Stimulated activated CD8-positive, alpha-beta memory T cell treated with anti-CD3 and anti-CD28 coated beads, Interleukin-2, amount 100 ng/mL, for 1 hour (primary cell): ENCODE measurements around the gene TAGLN3.
A peak's percentile ranks its signal among the peaks of the same experiment; 100 is the strongest.
"Not testable (repeated sequence)": the region's sequence is repeated elsewhere in the genome, so short reads cannot be mapped to it uniquely, and the experiment has no call there.

Experiments used
- DNase-seq, 2 donors: peaks; one replicate each; pipeline ENCODE4 v3.0.0-alpha.2; 2020; ENCODE audit warnings: low read depth in 2 of 2

TAGLN3 gene

DNA sequence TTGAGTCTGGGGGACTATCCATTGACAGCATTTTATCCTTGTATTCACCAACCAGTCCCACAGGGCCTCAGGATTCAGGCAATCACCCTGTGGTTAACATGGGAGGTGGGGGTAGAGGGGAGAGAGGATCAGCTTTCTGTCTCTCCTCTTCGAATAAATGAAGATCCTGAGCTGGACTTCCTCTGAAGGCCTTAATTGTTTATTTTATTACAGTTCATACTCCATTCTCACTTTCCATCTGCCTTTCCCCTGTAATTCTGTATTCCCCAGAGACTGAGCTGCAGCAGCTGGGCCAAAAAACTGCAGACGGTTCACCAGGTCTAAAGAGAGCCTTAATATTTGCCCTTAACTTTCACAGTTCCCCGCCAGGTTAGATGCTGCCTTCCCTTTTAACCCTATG, 11.9 kb downstream of the TAGLN3 start:
- DNase-seq: no peak

DNA sequence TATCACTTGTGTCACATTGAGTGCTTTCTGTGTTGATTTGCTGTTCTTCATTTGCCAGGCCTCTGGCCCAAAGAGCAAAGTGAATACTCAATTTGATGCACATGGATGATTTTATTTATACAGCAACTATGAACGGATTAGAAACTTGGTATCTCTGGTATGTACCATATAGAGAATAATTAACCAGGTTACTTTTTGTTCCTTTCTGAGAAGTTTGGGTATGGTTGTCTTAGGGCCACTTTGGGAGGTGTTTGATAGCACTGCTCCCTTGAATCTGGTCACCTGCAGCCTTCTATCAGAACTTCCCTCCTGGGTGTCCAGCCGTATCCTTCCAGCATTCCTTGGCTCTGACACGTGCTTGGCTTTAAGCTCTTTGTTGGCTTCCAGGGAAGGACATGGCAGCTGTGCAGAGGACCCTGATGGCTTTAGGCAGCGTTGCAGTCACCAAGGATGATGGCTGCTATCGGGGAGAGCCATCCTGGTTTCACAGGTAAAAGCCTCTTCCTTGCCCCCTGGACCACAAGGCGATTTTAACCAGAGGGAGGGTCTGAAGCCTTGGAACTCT, 12.7 kb downstream of the TAGLN3 start:
- DNase-seq: no peak

DNA sequence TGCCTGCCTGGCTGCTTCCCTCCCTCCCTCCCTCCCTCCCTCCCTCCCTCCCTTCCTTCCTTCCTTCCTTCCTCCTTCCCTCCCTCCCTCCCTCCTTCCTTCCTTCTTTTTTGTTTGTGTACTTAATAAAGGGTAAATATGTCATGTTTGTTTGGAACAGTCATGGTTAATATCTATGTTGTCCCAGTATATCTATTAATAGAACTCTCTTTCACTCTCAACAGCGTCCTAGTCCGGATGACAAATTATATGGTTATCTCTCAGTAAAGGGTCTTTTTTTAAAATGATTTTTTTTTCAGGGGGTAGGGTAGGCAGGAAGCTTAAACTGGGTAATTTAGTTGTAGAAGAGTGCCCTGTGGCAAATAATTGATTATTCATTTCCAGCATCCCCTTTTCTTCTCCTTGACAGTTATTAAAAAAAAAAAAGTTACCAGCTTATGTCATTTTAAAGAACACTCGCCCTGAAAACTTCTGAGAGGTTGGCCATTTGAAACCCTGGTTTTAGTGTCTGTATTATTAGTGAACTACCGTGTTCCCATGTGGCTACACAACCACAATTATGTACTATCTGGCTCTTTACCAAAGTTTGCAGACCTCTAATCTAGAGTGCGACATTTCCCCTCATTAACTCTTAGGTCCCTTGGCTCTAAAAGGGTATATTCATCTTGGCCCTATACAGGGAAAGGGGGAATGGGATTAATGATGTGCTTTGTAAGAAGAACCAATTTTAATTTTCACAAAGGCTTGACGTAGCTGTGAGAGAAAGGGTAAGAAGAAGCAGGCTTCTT, 13.7 kb downstream of the TAGLN3 start:
- DNase-seq: no peak

DNA sequence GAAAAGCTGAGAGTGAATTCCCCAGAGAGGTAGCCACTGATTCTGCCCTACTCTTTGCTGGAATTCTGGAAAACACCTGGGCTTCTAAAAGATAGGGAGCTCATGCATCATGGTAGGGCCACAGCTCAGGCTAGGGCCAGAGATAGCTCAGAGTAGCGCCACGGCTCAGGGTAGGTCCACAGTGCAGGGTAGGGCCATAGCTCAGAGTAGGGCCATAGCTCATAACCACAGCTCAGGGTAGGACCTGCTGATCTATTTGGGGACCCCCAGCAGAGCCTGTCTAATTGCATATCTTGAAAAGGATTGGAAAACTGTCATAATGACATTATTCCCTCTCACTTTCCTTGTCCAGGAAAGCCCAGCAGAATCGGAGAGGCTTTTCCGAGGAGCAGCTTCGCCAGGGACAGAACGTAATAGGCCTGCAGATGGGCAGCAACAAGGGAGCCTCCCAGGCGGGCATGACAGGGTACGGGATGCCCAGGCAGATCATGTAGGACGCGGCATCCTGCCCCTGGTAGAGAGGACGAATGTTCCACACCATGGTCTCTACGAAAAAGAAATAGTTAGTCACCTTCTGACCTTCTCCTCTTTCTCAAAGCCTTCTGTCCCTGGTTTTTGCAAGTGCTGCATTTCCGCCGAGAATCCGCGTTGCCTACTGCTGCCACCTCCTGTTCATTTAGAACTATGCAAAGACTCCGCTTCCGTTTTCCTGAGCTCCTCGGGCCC, 14.5 kb downstream of the TAGLN3 start:
- DNase-seq: peak; percentile 16 to 17

DNA sequence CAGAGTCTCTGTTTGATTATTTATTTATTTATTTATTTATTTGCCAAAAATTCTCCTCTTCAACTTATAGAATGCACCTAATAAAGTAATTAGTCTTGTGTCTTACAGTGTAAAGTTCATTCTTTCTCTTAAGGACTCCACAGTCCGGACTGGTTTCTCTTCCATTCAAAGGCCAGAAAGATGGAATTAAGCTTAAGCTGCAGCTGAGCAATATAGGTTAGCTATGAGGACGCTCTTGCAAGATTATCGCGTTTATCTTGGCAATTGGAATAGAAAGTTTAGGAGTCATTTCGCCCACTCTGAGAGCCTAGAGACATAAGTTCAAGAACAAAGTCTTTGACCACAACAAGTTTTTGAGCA, 15.0 kb downstream of the TAGLN3 start:
- no peak for DNase-seq

DNA sequence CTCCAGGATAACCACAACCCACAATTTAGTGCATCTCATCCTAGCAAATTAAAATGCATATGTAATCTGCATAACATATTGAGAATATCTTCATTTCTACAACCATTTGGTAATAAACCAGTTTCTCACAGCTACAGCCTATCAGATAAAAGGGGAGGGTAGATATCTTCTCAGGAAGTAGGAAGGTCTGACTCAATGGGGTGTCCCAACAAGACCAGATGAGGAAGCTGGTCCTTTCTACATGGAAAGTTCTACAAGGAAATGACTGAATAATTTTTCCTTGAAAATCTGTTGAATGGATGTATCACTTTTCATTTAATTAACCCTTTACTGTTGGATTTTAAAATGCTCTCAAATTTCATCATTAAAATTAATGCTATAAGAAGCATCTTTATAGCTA, 18.4 kb downstream of the TAGLN3 start:
- no peak for DNase-seq

DNA sequence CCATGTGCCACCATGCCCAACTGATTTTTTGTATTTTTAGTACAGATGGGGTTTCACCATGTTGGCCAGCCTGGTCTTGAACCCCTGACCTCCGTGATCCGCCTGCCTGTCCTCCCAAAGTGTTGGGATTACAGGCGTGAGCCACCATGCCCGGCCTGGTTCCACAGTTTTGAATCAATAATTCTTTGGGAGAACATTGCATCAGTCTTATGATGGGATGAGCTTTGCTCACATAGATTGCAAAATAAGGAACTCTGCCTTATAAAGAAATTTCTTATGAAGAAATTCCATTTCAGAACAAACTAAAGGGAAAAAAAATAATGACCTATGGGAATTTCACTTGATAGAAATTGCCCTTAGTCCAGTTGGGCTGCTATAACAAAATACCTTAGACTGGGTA, 20.0 kb downstream of the TAGLN3 start:
- DNase-seq: no peak

DNA sequence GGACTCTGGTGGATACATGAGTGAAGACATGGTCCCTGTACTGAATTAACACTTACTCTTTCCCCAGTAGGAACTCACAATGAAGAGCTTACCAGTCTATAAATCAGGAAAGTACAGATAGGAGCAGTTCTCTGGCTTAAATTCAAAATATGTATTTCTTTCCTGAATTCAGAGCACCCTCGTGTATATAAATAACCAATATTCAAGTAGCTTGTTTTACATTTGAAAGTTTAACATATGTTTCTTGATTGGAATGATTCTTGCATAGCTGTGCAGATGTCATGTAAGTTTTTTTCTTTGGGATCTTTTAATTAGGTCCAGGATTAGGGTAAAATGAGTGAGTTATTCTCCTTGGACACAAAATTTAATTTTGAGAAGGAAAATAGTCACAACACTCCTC, 21.0 kb downstream of the TAGLN3 start:
- DNase-seq: no peak

DNA sequence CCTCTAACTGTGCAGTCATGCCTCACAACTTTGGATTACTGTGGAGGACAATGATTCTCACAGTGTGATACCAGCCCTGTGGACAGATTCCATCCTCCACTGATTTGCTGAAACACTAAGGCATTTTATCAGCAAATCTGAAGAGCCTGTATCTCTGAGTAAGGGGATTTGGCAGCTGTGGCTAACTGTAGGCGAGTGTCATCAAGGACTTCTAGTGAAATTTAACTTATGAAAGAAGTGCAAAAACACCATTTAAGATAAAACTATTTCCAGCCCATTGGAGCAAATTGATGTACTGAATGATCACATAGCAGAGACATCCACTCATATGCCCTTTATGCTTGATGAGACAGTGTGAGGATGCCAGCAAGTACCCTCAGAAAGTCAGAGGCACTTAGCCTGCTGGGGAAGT, 22.0 kb downstream of the TAGLN3 start:
- no peak for DNase-seq

DNA sequence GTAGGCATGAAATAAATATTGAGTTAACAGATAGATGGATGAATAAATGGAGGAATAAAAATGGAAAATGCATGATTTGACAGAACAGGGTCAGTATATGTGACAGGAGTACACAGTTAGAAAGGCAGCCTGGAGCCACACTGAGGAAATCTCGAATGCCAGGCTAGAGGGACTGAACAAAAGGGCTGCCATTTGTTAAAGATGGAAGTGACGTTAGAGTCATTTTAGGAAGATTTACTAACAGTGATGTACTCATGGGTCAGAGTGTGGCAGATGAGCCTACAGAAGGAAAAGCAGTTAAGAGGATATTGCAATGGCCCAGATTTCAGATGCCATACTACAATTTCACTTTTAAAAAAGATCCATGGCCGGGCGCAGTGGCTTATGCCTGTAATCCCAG, 28.4 kb downstream of the TAGLN3 start:
- no peak for DNase-seq

DNA sequence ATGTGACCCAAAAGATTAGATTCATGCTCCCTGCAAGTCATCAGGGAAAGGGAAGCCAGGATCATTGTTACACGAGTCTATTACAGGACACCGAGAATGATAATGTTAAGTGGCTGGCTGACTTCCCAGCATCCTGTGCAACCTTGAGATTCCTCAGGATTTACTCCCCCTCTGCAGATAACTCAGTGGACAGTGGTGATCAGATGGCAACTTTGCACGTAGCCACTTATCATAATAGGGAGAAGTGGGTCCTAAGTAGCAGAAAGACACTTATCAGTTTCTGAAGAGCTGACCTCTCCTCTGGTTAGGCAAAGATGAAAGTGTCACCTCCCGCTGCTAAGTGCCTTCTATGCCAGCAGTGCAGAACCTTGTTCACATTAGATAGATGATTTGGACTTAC, 29.1 kb downstream of the TAGLN3 start:
- DNase-seq: no peak

DNA sequence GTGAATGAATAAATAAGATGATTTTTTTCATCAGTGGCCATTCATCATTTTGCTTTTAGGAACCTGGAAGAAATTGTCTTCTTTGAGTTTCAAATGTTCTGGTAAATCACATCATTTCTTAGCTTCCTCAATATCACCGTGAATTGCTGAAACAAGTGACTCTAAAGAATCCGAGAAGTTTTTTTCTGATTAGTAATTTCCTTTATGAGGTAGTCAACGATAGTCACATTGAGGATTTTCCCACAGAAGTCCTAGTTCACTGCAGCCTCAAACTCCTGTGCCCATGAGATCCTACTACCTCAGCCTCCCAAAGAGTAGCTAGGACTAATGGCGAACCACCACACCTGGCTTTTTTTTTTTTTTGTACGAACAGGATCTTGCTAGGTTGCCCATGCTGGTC, 32.2 kb downstream of the TAGLN3 start:
- no peak for DNase-seq

DNA sequence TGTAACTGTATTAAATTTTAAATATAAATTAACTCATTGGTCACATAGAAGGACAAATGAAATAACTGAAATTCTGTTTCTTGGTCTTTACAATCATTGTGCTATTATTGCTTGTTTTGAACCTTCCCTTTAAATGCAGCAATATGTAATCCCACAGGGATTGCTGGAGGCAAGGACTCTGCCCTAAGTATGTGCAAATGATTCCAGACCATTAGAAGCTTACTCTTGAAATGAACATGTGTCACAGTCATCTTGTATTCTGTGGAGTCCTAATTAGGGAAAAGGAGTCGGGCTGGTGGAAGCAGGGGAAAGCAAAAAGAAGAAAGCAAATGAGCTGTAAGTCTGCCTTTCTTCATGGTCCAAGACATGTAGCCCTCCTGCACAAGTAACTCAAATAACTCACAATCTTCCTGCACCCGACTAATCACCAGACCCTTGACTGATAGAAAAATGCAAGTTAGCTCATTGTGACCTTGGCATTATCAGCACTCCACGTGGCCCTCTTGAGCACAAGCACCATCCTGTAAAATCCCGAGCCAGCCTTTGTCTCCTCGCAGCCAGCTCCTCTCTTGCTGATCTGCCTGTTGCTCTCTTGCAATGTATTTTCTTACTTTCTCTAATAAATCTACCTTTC, 33.5 kb downstream of the TAGLN3 start:
- DNase-seq: no peak

DNA sequence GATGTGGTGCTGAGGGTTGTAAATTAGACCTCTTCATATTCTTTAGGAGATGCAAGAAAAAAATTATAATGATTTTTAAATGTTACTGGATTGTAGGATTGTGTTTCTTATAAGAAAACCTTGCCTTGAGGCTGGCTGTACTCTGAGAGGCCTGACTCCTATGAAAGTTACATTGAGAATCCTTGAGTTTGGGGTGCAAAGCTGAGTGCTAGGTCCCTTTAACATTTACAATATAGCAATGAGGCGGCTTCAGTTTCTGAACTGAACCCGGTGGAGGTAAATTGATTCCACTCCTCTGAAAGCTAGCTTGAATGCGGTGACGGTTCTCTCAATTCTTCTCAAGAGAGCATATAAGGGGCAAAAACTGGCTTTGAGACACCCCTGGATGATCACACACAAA, 35.7 kb downstream of the TAGLN3 start, which contains the start of gene TMPRSS7:
TSS of gene TMPRSS7 (plus strand) at position 301 of the 400 bp plus-strand sequence. CDS start 110 bp downstream, outside the sequence.
- no peak for DNase-seq

DNA sequence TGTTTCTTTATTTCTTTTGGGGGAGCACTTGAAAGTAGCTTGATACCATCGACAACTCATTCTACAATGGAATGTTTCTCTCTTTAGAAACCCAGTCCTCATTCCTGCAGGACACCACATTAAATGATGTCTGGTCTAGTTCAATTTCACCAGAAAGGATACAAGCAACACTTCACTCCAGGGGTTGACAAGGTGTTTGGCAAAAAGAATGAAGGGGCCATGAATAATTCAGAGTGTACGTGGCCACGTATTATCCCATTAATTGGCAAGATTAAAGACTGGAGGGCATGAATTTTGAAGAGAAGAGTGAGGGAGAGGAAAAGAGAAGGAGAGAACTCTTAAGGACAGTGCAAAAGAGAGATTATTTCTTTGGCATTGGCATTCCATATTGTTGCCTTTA, 36.5 kb downstream of the TAGLN3 start:
- no peak for DNase-seq

DNA sequence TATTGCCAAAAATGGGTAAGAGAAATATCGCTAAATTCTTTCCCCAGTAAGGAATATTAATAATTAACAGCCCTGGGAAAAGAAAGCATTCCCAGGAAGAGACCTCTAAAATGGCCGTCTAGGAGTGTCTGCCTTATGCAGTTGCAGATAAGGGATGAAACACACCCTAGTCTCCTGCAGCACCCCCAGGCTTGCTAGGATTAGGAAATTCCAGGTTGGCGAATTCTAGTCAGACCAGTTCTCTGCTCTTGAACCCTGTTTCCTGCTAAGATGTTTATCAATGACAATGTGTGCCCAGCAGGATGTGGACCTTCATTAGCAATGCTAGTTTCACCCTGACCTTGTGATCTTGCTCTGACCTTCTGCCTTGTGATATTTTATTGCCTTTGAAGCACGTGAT, 38.5 kb downstream of the TAGLN3 start:
- DNase-seq: not testable (repeated sequence)

DNA sequence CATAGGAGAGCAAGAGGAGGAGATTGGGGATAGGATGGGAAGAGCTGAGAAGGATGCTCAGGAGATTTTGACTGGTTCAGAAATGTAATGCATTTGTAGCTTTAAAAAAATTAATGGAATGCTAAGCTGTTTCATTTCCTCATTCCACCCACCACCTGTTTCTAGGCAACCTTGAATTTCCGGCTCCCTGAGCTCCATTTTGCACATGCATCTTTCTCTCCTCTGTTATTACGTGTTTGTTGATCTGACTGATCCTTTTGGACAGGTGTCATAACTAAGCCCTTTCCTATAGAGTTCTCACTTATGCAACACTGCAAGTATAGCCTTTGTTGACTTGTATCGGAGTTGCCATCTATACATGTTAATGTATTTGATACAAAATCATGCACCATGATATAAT, 40.1 kb downstream of the TAGLN3 start:
- DNase-seq: no peak

DNA sequence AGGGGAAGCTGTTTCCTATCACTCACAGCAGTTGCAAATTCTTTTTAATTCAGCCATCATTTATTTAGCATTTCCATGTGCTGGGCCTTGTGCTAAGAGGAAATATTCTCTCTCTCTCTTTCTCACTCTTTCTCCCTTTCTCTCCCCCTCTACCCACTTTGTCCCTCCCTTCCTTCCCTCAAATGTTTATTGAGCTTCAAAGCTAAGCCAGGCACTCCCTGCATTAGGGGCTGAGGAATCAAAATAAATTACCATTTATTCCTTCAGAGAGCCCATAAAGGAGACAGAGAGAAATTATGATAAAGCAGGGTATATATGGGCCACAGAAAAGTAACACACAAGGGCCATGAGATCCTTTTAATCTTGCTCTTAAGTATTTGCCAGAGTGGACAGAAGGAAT, 42.6 kb downstream of the TAGLN3 start:
- no peak for DNase-seq

DNA sequence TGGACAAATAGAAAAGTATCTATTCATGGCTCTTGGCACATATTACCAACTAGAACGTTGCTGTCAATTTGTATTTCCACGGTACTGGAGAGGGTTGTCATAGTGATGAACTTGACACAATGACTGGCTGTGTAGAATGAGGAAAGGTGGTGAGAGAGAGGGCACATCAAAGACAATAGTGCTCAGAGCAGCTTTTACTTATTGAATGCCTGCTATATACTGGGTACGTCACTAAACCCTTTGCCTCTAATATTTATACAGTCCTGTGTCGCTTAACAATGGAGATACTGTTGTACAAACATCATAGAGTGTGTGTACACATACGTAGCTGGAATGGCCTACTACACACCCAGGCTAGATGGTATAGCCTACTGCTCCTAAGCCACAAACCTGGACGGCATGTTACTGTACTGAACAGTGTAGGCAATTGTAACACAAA, 44.1 kb downstream of the TAGLN3 start:
- DNase-seq: no peak

DNA sequence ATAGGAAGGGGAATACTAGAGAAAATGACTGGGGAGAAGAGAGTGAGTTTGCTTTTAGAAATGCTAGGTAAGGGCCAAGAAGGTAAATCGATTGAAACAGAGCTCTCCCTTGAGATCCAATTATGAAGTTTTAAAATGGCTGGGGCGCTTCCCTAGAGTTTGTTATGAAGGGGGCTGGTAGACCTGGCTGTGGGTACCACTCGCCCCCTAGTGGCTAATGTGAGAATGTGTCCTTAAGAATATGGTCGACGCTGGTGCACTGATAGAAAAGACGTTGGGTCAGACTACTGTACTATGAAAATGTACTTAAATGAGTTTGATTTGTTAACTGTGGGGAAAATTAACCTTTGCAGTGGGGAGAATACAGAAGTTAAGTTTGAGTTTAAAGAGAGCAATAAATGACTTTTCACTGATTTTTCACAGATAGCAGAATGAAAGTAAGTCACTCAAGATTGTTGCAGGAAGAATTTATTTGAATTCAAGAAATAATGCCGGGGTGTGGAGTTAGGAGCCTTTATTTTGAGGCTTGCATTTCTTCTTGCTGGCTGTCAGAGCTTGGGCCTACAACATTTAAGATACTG, 45.0 kb downstream of the TAGLN3 start:
- peak; percentile 3 to 7 for DNase-seq

DNA sequence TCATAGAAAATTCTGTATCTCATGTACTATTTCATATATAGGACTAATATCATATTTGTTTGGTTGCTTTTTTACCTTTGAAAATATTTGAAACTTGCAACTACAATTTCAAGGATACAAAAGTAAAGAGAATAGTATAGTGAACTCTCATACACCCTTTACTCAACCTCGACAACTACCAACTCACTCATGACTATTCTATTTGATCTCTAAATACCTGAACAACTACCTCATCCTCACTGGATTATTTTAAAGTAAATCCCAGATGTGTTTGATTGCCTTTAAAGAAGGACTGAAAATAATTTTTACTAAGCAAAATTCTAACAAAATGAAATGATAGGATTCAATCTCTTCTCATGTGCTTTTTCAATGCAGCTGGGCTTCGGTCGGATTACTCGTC, 47.9 kb downstream of the TAGLN3 start:
- DNase-seq: no peak

DNA sequence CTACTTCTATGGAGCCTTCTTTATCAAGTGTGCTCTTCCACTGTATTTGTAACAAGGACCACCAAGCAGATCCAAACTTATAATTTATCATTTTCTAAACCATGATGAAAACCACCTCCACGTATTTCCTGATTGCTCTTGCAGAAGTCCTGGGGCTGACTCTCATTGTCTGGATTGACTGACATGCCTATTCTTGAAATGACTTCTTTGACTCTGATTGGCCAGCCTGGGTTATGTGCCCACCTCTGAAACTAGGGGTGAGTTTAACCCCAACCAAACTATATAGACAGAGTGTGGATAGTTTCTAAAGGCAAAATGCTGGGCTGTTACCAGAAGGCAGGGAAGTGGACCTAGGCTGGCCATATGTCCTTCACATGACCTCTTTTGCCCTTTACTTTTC, 48.5 kb downstream of the TAGLN3 start:
- DNase-seq: no peak
